HepG2 (cell line): Measurements from ENCODE around the gene NEIL1. TPM values are rescaled to one million over a fixed set of nuclear protein-coding genes. Genes with fewer than 3 reads are reported as not detected.
A peak's percentile ranks its signal among the peaks of the same experiment; 100 is the strongest.

Experiments
- CENPT ChIP-seq: sonication (generic); formaldehyde crosslinking; IDR thresholded peaks from 2 replicates; pipeline ENCODE4 v1.8.0; 2022; ENCODE audit warnings: low read depth, mild to moderate bottlenecking, moderate library complexity, missing genetic modification reagents
- CENPX ChIP-seq: sonication (generic); formaldehyde crosslinking; IDR thresholded peaks from 2 replicates; pipeline ENCODE4 v1.9.0; 2021; ENCODE audit warnings: mild to moderate bottlenecking, missing genetic modification reagents, moderate library complexity
- DMAP1 ChIP-seq: IDR thresholded peaks from 2 replicates; pipeline ENCODE4 v1.6.1; 2016
- EHMT2 ChIP-seq: fragments of 200-600 bp; sonication (generic); IDR thresholded peaks from 2 replicates; pipeline ENCODE4 v1.7.0; 2017; ENCODE audit warnings: antibody characterized with exemption, low read depth, low read length, borderline replicate concordance
- IKZF4 ChIP-seq: sonication (generic); formaldehyde crosslinking; IDR thresholded peaks from 2 replicates; pipeline ENCODE4 v1.5.1; 2020; ENCODE audit warnings: borderline replicate concordance, mild to moderate bottlenecking, low read depth, missing genetic modification reagents; ENCODE audit errors: not compliant biosample characterization
- MTA1 ChIP-seq: sonication (generic); formaldehyde crosslinking; IDR thresholded peaks from 2 replicates; pipeline ENCODE4 v1.4.0; 2020; ENCODE audit warnings: missing genetic modification reagents, mild to moderate bottlenecking, borderline replicate concordance
- PCBP1 ChIP-seq: fragments of 200-400 bp; formaldehyde crosslinking; IDR thresholded peaks from 2 replicates; pipeline ENCODE4 v1.6.1; 2017; ENCODE audit warnings: mild to moderate bottlenecking, low read depth, low read length, borderline replicate concordance
- POLR2A ChIP-seq, 2 experiments: IDR thresholded peaks; 2 replicates each; pipeline ENCODE4 v1.6.1; 2011; ENCODE audit warnings: low read depth in 2 of 2, low read length in 2 of 2, mild to moderate bottlenecking in 1 of 2, moderate library complexity in 1 of 2; ENCODE audit not compliant: insufficient read depth in 1 of 2
- PRPF4 ChIP-seq: fragments of 200-400 bp; formaldehyde crosslinking; IDR thresholded peaks from 2 replicates; pipeline ENCODE4 v1.6.1; 2016; ENCODE audit warnings: low read length, low read depth; ENCODE audit not compliant: poor library complexity, severe bottlenecking
- RFX5 ChIP-seq: IDR thresholded peaks from 2 replicates; pipeline ENCODE4 v1.6.1; 2011; ENCODE audit warnings: low read depth, low read length, improper control_type of control experiment
- TCF7 ChIP-seq: sonication (generic); IDR thresholded peaks from 2 replicates; pipeline ENCODE4 v1.6.1; 2016; ENCODE audit warnings: antibody characterized with exemption, low read depth
- TOE1 ChIP-seq: sonication (generic); formaldehyde crosslinking; IDR thresholded peaks from 2 replicates; pipeline ENCODE4 v1.4.0; 2020; ENCODE audit warnings: mild to moderate bottlenecking, missing genetic modification reagents
- ZNF224 ChIP-seq: sonication (generic); formaldehyde crosslinking; IDR thresholded peaks from 2 replicates; pipeline ENCODE4 v1.5.0; 2020; ENCODE audit warnings: mild to moderate bottlenecking, missing genetic modification reagents
- ZNF296 ChIP-seq: sonication (generic); formaldehyde crosslinking; conservative IDR thresholded peaks from 2 replicates; pipeline ENCODE4 v1.5.0; 2020; ENCODE audit warnings: mild to moderate bottlenecking, missing genetic modification reagents
- ZNF441 ChIP-seq: sonication (generic); formaldehyde crosslinking; IDR thresholded peaks from 2 replicates; pipeline ENCODE4 v1.7.0; 2021; ENCODE audit warnings: missing genetic modification reagents, borderline replicate concordance
- polyA plus RNA-seq, 8 experiments: library from polyadenylated mRNA; depleted of rRNA in 3 of 8; stranded (reverse) in 7 of 8; unstranded in 1 of 8; fragments of >200 nt; fragmentation: Illumina TruSeq in 4 of 8; extraction: Trizol in 4 of 8; gene quantifications; 2 replicates each; pipeline versions ENCODE4 v1.2.1 to v1.2.3, GENCODE V29; 2011 to 2016; ENCODE audit warnings: low read depth in 4 of 8, missing spikeins in 1 of 8, mixed read lengths in 1 of 8; ENCODE audit not compliant: insufficient read depth in 1 of 8
- total RNA-seq, 5 experiments: library from RNA; depleted of rRNA; stranded (reverse); fragments of >200 nt; fragmentation: Illumina TruSeq; extraction: Trizol; gene quantifications; 2 replicates each; pipeline ENCODE4 v1.2.3, GENCODE V29; 2016; ENCODE audit warnings: low read depth in 1 of 5
- TF ChIP-seq, protein P1 (sequence below): IDR thresholded peaks from 2 replicates; pipeline ENCODE4 v1.6.1; 2018; ENCODE audit warnings: missing genetic modification reagents
- TF ChIP-seq, protein P2 (sequence below): sonication (generic); formaldehyde crosslinking; IDR thresholded peaks from 2 replicates; pipeline ENCODE4 v1.4.0; 2020; ENCODE audit warnings: missing genetic modification reagents, borderline replicate concordance
- TF ChIP-seq, protein P3 (sequence below), 2 experiments: sonication (generic) in 1 of 2; formaldehyde crosslinking in 1 of 2; IDR thresholded peaks; 2 replicates each; pipeline versions ENCODE4 v1.4.0 to v1.6.1; 2016 to 2020; ENCODE audit warnings: borderline replicate concordance in 1 of 2, low read depth in 1 of 2, mild to moderate bottlenecking in 1 of 2, missing genetic modification reagents in 1 of 2
- TF ChIP-seq, protein P4 (sequence below): sonication (generic); formaldehyde crosslinking; IDR thresholded peaks from 2 replicates; pipeline ENCODE4 v1.5.1; 2020; ENCODE audit warnings: missing genetic modification reagents, mild to moderate bottlenecking, borderline replicate concordance

The NEIL1 gene
- total and polyA plus RNA-seq, 2 of the 13 experiments (the other 11 are each of a cell fraction or from before 2014, with no cell fraction given): 10.4 to 15.5 TPM

DNA sequence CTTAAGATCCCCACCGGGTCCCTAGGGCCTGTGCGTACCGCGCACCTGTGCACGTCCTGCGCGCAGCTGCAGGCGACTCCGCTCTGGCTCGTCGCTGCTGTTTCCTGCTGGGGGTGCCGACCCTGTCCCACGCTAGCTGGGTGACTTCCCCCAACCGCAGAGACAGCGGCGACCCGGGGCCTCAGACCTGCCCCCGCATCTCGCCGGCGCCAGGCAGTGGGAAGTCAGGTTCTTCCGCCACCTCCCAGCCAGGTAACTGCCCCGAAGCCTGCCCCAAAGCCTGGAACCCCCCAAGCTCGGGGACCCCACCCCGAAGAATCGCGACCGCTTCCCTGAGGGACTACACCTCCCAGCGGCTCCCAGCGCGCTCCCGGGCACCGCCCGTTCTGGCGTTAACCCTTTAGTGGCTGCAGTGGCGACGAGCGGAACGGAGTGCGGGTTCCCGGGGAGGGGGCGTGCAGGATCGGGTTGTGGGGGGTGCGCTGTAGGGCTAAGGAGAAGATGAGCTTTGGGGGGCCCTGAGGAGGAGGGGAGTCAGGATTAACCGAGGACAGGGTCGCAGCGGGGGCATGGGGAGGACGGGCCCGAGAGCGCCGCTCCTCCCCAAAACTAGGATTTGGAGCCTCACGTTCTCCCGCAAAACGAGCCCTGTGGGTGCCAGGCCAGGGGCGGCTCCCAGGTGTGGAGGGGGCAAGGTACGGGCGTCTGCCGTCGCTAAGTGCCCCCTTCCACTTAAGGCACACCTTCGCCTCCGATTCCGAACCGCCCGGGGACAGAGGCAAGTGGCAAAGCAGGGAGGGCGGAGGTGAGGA is 589 bp downstream of the NEIL1 start (continued):
- TF ChIP-seq, protein P1, sequence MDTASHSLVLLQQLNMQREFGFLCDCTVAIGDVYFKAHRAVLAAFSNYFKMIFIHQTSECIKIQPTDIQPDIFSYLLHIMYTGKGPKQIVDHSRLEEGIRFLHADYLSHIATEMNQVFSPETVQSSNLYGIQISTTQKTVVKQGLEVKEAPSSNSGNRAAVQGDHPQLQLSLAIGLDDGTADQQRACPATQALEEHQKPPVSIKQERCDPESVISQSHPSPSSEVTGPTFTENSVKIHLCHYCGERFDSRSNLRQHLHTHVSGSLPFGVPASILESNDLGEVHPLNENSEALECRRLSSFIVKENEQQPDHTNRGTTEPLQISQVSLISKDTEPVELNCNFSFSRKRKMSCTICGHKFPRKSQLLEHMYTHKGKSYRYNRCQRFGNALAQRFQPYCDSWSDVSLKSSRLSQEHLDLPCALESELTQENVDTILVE (CRISPR knock-in tag): no peak
- TF ChIP-seq, protein P2, sequence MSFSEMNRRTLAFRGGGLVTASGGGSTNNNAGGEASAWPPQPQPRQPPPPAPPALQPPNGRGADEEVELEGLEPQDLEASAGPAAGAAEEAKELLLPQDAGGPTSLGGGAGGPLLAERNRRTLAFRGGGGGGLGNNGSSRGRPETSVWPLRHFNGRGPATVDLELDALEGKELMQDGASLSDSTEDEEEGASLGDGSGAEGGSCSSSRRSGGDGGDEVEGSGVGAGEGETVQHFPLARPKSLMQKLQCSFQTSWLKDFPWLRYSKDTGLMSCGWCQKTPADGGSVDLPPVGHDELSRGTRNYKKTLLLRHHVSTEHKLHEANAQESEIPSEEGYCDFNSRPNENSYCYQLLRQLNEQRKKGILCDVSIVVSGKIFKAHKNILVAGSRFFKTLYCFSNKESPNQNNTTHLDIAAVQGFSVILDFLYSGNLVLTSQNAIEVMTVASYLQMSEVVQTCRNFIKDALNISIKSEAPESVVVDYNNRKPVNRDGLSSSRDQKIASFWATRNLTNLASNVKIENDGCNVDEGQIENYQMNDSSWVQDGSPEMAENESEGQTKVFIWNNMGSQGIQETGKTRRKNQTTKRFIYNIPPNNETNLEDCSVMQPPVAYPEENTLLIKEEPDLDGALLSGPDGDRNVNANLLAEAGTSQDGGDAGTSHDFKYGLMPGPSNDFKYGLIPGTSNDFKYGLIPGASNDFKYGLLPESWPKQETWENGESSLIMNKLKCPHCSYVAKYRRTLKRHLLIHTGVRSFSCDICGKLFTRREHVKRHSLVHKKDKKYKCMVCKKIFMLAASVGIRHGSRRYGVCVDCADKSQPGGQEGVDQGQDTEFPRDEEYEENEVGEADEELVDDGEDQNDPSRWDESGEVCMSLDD (CRISPR knock-in tag): peak; percentile 79; the same call in 1 of the 2 replicates
- peak in 1 of 2 experiments; percentile 58; a peak in 2 of 4 replicates for TF ChIP-seq POLR2A (IDR thresholded peaks at IDR 0.05; ENCODE audit: insufficient read depth in 1 of 2, low read depth in 2 of 2, low read length in 2 of 2)
- TF ChIP-seq TOE1: no peak
- TF ChIP-seq PCBP1: peak; percentile 89; the same call in 1 of the 2 replicates
- TF ChIP-seq PRPF4: no peak
- TF ChIP-seq RFX5: no peak
- no peak for TF ChIP-seq EHMT2
- TF ChIP-seq CENPX (CRISPR knock-in tag): no peak
- peak; percentile 74 for TF ChIP-seq IKZF4 (CRISPR knock-in tag)
- TF ChIP-seq ZNF224: no peak; the same call in 1 of the 2 replicates
- 0 out of 2 replicates have a peak, but pooled peaks have one; percentile 56 for TF ChIP-seq CENPT
- TF ChIP-seq ZNF296: no peak
- TF ChIP-seq, protein P3, sequence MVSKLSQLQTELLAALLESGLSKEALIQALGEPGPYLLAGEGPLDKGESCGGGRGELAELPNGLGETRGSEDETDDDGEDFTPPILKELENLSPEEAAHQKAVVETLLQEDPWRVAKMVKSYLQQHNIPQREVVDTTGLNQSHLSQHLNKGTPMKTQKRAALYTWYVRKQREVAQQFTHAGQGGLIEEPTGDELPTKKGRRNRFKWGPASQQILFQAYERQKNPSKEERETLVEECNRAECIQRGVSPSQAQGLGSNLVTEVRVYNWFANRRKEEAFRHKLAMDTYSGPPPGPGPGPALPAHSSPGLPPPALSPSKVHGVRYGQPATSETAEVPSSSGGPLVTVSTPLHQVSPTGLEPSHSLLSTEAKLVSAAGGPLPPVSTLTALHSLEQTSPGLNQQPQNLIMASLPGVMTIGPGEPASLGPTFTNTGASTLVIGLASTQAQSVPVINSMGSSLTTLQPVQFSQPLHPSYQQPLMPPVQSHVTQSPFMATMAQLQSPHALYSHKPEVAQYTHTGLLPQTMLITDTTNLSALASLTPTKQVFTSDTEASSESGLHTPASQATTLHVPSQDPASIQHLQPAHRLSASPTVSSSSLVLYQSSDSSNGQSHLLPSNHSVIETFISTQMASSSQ (IDR thresholded peaks at IDR 0.05; ENCODE audit: low read depth): no peak
- TF ChIP-seq, protein P3 (CRISPR knock-in tag; IDR thresholded peaks at IDR 0.05; ENCODE audit: borderline replicate concordance): no peak
- TF ChIP-seq ZNF441: no peak
- TF ChIP-seq DMAP1 (CRISPR knock-in tag): no peak
- no peak for TF ChIP-seq TCF7
- TF ChIP-seq, protein P4, sequence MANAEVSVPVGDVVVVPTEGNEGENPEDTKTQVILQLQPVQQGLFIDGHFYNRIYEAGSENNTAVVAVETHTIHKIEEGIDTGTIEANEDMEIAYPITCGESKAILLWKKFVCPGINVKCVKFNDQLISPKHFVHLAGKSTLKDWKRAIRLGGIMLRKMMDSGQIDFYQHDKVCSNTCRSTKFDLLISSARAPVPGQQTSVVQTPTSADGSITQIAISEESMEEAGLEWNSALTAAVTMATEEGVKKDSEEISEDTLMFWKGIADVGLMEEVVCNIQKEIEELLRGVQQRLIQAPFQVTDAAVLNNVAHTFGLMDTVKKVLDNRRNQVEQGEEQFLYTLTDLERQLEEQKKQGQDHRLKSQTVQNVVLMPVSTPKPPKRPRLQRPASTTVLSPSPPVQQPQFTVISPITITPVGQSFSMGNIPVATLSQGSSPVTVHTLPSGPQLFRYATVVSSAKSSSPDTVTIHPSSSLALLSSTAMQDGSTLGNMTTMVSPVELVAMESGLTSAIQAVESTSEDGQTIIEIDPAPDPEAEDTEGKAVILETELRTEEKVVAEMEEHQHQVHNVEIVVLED (CRISPR knock-in tag): peak; percentile 82
- peak; percentile 51; the same call in 1 of the 2 replicates for TF ChIP-seq MTA1 (CRISPR knock-in tag)
